ENCODE results near the gene C4orf50.

- TF ChIP-seq EZH2 (IDR thresholded peaks at IDR 0.05; ENCODE audit: insufficient read depth, poor library complexity, severe bottlenecking): no peak
- TF ChIP-seq EZH2phosphoT487 (IDR thresholded peaks at IDR 0.05; ENCODE audit: insufficient read depth, low read depth): no peak
These were observed 13.1 kb downstream of the C4orf50 start for GRCh38 chr4:6005175-6005574.

Measured in GM23248 (cell line).